ENCODE data around the gene SDR42E1. TPM values are rescaled to one million over a fixed set of nuclear protein-coding genes. Genes with fewer than 3 reads are reported as not detected.
A peak's percentile ranks its signal among the peaks of the same experiment; 100 is the strongest.

The SDR42E1 gene
- total and polyA plus RNA-seq, 2 donors from 2014 or later = 2.5 to 15.0 TPM

DNA sequence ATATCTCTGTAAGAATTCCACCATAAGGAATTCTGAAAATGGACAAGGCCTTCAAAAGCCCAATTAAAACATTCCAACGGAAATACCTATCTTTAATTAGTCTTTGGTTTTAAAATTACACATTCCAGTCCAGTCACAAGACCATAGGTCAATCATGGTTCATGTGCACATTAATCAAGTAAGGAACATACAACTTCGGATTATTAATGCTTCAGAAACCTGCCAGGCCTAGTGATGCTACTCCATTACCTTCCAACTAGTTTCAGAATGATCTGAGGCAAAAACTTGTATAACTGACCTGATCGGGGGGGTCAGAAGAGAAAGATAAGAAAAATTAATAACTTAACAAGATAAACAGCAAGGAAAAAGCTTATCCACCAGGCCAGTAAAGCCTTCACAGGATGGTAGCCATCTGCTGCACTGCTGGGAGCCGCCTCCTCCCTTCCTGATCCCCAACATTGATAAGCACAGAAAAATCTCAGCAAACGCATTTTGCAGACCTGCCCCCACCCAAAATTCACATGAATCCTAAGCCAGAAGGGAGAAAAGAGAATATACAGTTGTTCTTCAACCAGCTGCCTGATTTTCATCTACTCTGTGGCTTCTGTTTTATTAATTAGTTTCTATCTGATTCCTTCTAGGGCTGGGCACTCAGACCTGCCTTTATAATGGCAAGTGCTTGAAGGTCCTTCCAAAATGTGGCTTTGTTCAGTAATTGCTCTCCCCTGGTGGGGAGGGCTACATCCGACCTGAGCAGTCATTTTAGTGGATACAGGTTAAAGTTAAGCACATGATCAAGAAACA, 6.0 kb downstream of the SDR42E1 start:
- H3K36me3 ChIP-seq (ENCODE audit: control insufficient read depth in 2 of 3, insufficient read depth in 3 of 3, low read length in 3 of 3) = peaks cover 0 to 9% (median 0%) of the 10 kb centered on the region in 3 donors
- peak in 3 of 5 donors; percentile 46 to 84 (median 66) for DNase-seq
- H3K9me3 ChIP-seq (ENCODE audit: control insufficient read depth in 2 of 3, insufficient read depth in 1 of 3, low read length in 3 of 3) = peaks cover 0 to 7% (median 1%) of the 10 kb centered on the region in 3 donors
- no peak for FAIRE-seq
- no peak overlapping the region for H3K9ac ChIP-seq (ENCODE audit: low read length in 3 of 3)
- peaks cover 2 to 13% (median 7%) of the 10 kb centered on the region in 3 donors for H3K4me1 ChIP-seq (ENCODE audit: control insufficient read depth in 2 of 3, insufficient read depth in 2 of 3, low read depth in 1 of 3, low read length in 3 of 3)
- no peaks in the 10 kb centered on the region for H3K27me3 ChIP-seq (ENCODE audit: control insufficient read depth, insufficient read depth, low read length)
- peak overlapping the region in 1 of 2 donors; percentile 51 for H3K27ac ChIP-seq (ENCODE audit: low read depth in 2 of 2, low read length in 2 of 2)
- intact Hi-C loops (cut with DNase I) = no loop called here
- TF ChIP-seq, protein P1, sequence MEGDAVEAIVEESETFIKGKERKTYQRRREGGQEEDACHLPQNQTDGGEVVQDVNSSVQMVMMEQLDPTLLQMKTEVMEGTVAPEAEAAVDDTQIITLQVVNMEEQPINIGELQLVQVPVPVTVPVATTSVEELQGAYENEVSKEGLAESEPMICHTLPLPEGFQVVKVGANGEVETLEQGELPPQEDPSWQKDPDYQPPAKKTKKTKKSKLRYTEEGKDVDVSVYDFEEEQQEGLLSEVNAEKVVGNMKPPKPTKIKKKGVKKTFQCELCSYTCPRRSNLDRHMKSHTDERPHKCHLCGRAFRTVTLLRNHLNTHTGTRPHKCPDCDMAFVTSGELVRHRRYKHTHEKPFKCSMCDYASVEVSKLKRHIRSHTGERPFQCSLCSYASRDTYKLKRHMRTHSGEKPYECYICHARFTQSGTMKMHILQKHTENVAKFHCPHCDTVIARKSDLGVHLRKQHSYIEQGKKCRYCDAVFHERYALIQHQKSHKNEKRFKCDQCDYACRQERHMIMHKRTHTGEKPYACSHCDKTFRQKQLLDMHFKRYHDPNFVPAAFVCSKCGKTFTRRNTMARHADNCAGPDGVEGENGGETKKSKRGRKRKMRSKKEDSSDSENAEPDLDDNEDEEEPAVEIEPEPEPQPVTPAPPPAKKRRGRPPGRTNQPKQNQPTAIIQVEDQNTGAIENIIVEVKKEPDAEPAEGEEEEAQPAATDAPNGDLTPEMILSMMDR (IDR thresholded peaks at IDR 0.05; ENCODE audit: borderline replicate concordance, extremely low read depth, insufficient read depth) = no peak
- H3K4me3 ChIP-seq (ENCODE audit: low read length in 3 of 3) = no peak overlapping the region

DNA sequence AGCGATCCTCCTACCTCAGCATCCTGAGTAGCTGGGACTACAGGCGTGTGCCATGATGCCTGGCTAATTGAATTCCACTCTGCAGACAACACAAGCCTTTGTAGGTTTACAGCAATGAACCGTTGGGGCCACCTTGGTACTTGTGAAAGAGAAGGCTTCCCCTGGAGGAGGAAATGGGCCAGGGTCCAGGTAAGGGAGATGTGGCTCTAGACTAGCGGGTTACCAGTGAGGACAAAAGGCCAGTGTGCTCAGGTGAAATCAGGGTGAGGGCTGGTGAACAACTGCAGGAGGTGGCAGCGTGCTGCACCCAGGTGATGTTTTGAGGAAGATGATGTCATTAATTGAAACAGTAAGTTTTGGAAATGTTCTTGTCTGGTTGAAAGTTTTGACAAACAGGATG, 6.7 kb downstream of the SDR42E1 start:
- TF ChIP-seq, protein P1 (IDR thresholded peaks at IDR 0.05; ENCODE audit: borderline replicate concordance, extremely low read depth, insufficient read depth) = no peak
- Histone ChIP-seq H3K36me3 (ENCODE audit: control insufficient read depth in 2 of 3, insufficient read depth in 3 of 3, low read length in 3 of 3) (peaks cover 0 to 13% (median 0%) of the 10 kb centered on the region in 3 donors), H3K4me1 (ENCODE audit: control insufficient read depth in 2 of 3, insufficient read depth in 2 of 3, low read depth in 1 of 3, low read length in 3 of 3) (peaks cover 2 to 13% (median 7%) of the 10 kb centered on the region in 3 donors), H3K27me3 (ENCODE audit: control insufficient read depth, insufficient read depth, low read length) (no peaks in the 10 kb centered on the region), H3K9ac (ENCODE audit: low read length in 3 of 3) (no peak overlapping the region), H3K27ac (ENCODE audit: low read depth in 2 of 2, low read length in 2 of 2) (peak overlapping the region in 1 of 2 donors; percentile 34), H3K4me3 (ENCODE audit: low read length in 3 of 3) (no peak overlapping the region), H3K9me3 (ENCODE audit: control insufficient read depth in 2 of 3, insufficient read depth in 1 of 3, low read length in 3 of 3) (peaks cover 0 to 7% (median 1%) of the 10 kb centered on the region in 3 donors)
- DNase-seq (peak in 4 of 5 donors; percentile 20 to 80 (median 64)), FAIRE-seq (no peak)
- intact Hi-C loops (cut with DNase I) = no loop called here

DNA sequence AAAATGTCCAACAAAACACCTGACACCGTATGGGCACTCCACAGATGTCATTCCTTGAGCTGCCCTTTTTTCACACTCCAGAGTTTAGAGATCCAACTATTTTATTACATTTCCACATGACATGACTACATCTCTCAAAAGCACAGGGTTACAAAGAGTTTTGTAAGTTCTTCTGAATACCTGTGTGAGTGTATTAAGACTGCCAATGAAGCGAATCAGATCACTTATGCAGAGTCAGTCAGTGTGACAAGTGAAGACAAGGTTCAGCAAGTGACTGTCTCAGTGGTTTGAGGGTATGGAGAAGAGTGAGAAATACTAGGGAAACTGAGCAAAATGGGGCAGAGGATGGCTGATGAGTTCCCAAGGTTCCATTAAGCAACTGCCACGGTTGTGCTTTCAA, 8.4 kb downstream of the SDR42E1 start:
- intact Hi-C loops (cut with DNase I) = no loop called here
- Histone ChIP-seq H3K9me3 (ENCODE audit: control insufficient read depth in 2 of 3, insufficient read depth in 1 of 3, low read length in 3 of 3) (no peaks in the 10 kb centered on the region), H3K9ac (ENCODE audit: low read length in 3 of 3) (no peak overlapping the region), H3K4me1 (ENCODE audit: control insufficient read depth in 2 of 3, insufficient read depth in 2 of 3, low read depth in 1 of 3, low read length in 3 of 3) (peaks cover 2 to 13% (median 7%) of the 10 kb centered on the region in 3 donors), H3K27me3 (ENCODE audit: control insufficient read depth, insufficient read depth, low read length) (no peaks in the 10 kb centered on the region), H3K36me3 (ENCODE audit: control insufficient read depth in 2 of 3, insufficient read depth in 3 of 3, low read length in 3 of 3) (peaks cover 0 to 27% (median 0%) of the 10 kb centered on the region in 3 donors), H3K27ac (ENCODE audit: low read depth in 2 of 2, low read length in 2 of 2) (no peak overlapping the region), H3K4me3 (ENCODE audit: low read length in 3 of 3) (no peak overlapping the region)
- no peak for DNase-seq
- TF ChIP-seq, protein P1 (IDR thresholded peaks at IDR 0.05; ENCODE audit: borderline replicate concordance, extremely low read depth, insufficient read depth) = no peak
- no peak for FAIRE-seq

Data from kidney (tissue), 14 donors.